HEK293 (cell line): ENCODE results near the gene HOXC10.

ENCODE experiments used
- CTCF ChIA-PET: fragments of 350-600 bp; formaldehyde crosslinking; extraction: SDS; loops from one replicate; lab custom pipeline; 2021; ENCODE audit warnings: antibody characterized with exemption; lab: Yijun Ruan, JAX
- POLR2A ChIA-PET: fragments of 300-600 bp; formaldehyde crosslinking; extraction: SDS; loops from one replicate; lab custom pipeline; 2020; ENCODE audit warnings: antibody characterized with exemption, inconsistent platforms; lab: Yijun Ruan, JAX
- H3K27ac ChIP-seq: fragments of 200-500 bp; sonication (Bioruptor generic); 2 replicates; pipeline ENCODE4 v1.5.1; 2014; ENCODE audit warnings: low read depth, low read length, control low read depth, inconsistent platforms; ENCODE audit errors: extremely low read depth
- H3K36me3 ChIP-seq, 2 experiments: fragments of 200-500 bp in 1 of 2; sonication (Bioruptor generic) in 1 of 2; 1 replicate in 1 of 2; 2 replicates in 1 of 2; pipeline ENCODE4 v1.5.1; 2014 to 2017; ENCODE audit warnings: inconsistent platforms in 2 of 2, low read length in 2 of 2; ENCODE audit not compliant: control insufficient read depth in 2 of 2, insufficient read depth in 1 of 2
- H3K4me1 ChIP-seq: fragments of 200-500 bp; sonication (Bioruptor generic); 2 replicates; pipeline ENCODE4 v1.5.1; 2014; ENCODE audit warnings: mild to moderate bottlenecking, low read length, inconsistent platforms; ENCODE audit not compliant: control insufficient read depth, insufficient read depth
- H3K4me3 ChIP-seq: 2 replicates; pipeline ENCODE4 v1.5.1; 2011; ENCODE audit warnings: low read depth, mild to moderate bottlenecking, control low read depth, low read length, moderate library complexity
- H3K9me3 ChIP-seq: fragments of 200-500 bp; sonication (Bioruptor generic); 2 replicates; pipeline ENCODE4 v1.5.1; 2014; ENCODE audit warnings: low read depth, low read length, inconsistent platforms; ENCODE audit not compliant: control insufficient read depth, insufficient read depth
- EGR2 ChIP-seq: fragments of 450-650 bp; formaldehyde crosslinking; IDR thresholded peaks from 2 replicates; pipeline ENCODE4 v1.5.1; 2016; ENCODE audit warnings: low read depth, missing biosample characterization, missing genetic modification characterization
- KLF10 ChIP-seq: fragments of 450-650 bp; IDR thresholded peaks from 2 replicates; pipeline ENCODE4 v1.5.1; 2018; ENCODE audit warnings: missing biosample characterization, mild to moderate bottlenecking, missing genetic modification characterization
- OSR2 ChIP-seq: fragments of 450-650 bp; formaldehyde crosslinking; IDR thresholded peaks from 2 replicates; pipeline ENCODE4 v1.5.1; 2016; ENCODE audit warnings: missing biosample characterization, missing genetic modification characterization
- PATZ1 ChIP-seq: fragments of 450-650 bp; formaldehyde crosslinking; IDR thresholded peaks from 2 replicates; pipeline ENCODE4 v1.5.1; 2016; ENCODE audit warnings: missing biosample characterization, missing genetic modification characterization
- SP2 ChIP-seq: fragments of 450-650 bp; formaldehyde crosslinking; IDR thresholded peaks from 2 replicates; pipeline ENCODE4 v1.5.1; 2016; ENCODE audit warnings: missing biosample characterization, missing genetic modification characterization
- ZBTB11 ChIP-seq: fragments of 450-650 bp; formaldehyde crosslinking; conservative IDR thresholded peaks from 2 replicates; pipeline ENCODE4 v1.5.1; 2016; ENCODE audit warnings: low read depth, missing biosample characterization, missing genetic modification characterization
- ZBTB48 ChIP-seq: fragments of 450-650 bp; formaldehyde crosslinking; IDR thresholded peaks from 2 replicates; pipeline ENCODE4 v1.5.1; 2016; ENCODE audit warnings: missing biosample characterization, missing genetic modification characterization
- ZNF148 ChIP-seq: fragments of 450-650 bp; formaldehyde crosslinking; IDR thresholded peaks from 2 replicates; pipeline ENCODE4 v1.5.0; 2017; ENCODE audit warnings: missing biosample characterization, missing genetic modification characterization, borderline replicate concordance
- ZNF174 ChIP-seq: fragments of 450-650 bp; formaldehyde crosslinking; IDR thresholded peaks from 2 replicates; pipeline ENCODE4 v1.5.0; 2017; ENCODE audit warnings: missing biosample characterization, mild to moderate bottlenecking, missing genetic modification characterization
- ZNF19 ChIP-seq: fragments of 450-650 bp; formaldehyde crosslinking; IDR thresholded peaks from 2 replicates; pipeline ENCODE4; 2016; ENCODE audit warnings: missing biosample characterization, missing genetic modification characterization, low read depth
- ZNF214 ChIP-seq: fragments of 450-650 bp; formaldehyde crosslinking; IDR thresholded peaks from 2 replicates; pipeline ENCODE4 v1.5.1; 2017; ENCODE audit warnings: missing biosample characterization, mild to moderate bottlenecking, missing genetic modification characterization, borderline replicate concordance
- ZNF223 ChIP-seq: fragments of 450-650 bp; formaldehyde crosslinking; IDR thresholded peaks from 2 replicates; pipeline ENCODE4 v1.5.1; 2016; ENCODE audit warnings: missing biosample characterization, missing genetic modification characterization
- ZNF404 ChIP-seq: fragments of 450-650 bp; formaldehyde crosslinking; IDR thresholded peaks from 2 replicates; pipeline ENCODE4 v1.5.1; 2017; ENCODE audit warnings: missing biosample characterization, missing genetic modification characterization
- ZNF510 ChIP-seq: fragments of 450-650 bp; formaldehyde crosslinking; IDR thresholded peaks from 2 replicates; pipeline ENCODE4 v1.5.1; 2018; ENCODE audit warnings: mild to moderate bottlenecking, missing genetic modification characterization, missing biosample characterization; ENCODE audit not compliant: insufficient replicate concordance
- ZNF518A ChIP-seq: fragments of 450-650 bp; formaldehyde crosslinking; conservative IDR thresholded peaks from 2 replicates; pipeline ENCODE4 v1.5.1; 2016; ENCODE audit warnings: low read depth, missing biosample characterization, missing genetic modification characterization
- ZNF629 ChIP-seq: fragments of 450-650 bp; formaldehyde crosslinking; IDR thresholded peaks from 2 replicates; pipeline ENCODE4 v1.5.1; 2017; ENCODE audit warnings: missing biosample characterization, missing genetic modification characterization

The HOXC10 gene

GRCh38 chr12:54024581-54025305, 39.8 kb downstream of the HOXC10 start:
- H3K36me3 ChIP-seq = peaks cover under 1 to 4% of the 10 kb centered on the region in 2 experiments; a peak in 2 of 3 replicates
- TF ChIP-seq ZNF214 (tag by site-specific recombination) (no peak), SP2 (tag by site-specific recombination) (no peak), ZNF19 (tag by site-specific recombination) (no peak), KLF10 (tag by site-specific recombination) (no peak), ZNF629 (tag by site-specific recombination) (no peak), ZNF510 (tag by site-specific recombination) (no peak), ZNF174 (tag by site-specific recombination) (no peak), ZNF404 (tag by site-specific recombination) (no peak), OSR2 (no peak), EGR2 (0 out of 2 replicates have a peak, but pooled peaks have one; percentile 16), ZNF518A (tag by site-specific recombination) (no peak), ZNF148 (tag by site-specific recombination) (no peak), ZNF223 (peak; percentile 68; the same call in 1 of the 2 replicates)
- ChIA-PET CTCF (interaction anchor here (0.6 to 2.4 kb wide), 12 partner anchors 16 to 196 kb away, joined by 3 to 10 read pairs (median 4); partner anchors contain the start of genes HOXC10 and HOXC8), POLR2A (interaction anchor here (1.1 to 4.5 kb wide), 2 partner anchors 8 to 110 kb away, joined by 3 to 26 read pairs; no protein-coding TSS in a partner anchor)
- H3K27ac ChIP-seq = no peak overlapping the region
- H3K4me1 ChIP-seq = peaks cover 76% of the 10 kb centered on the region
- no peaks in the 10 kb centered on the region for H3K9me3 ChIP-seq
- no peak overlapping the region for H3K4me3 ChIP-seq

- H3K36me3 ChIP-seq = peaks cover 4 to 7% of the 10 kb centered on the region in 2 experiments; a peak in 2 of 3 replicates
- H3K4me3 ChIP-seq = no peak overlapping the region
- no peaks in the 10 kb centered on the region for H3K9me3 ChIP-seq
- H3K4me1 ChIP-seq = peaks cover 67% of the 10 kb centered on the region
- peak overlapping the region; percentile 28; the same call in 1 of the 2 replicates for H3K27ac ChIP-seq
- POLR2A ChIA-PET = interaction anchor here (1.1 to 4.5 kb wide), 2 partner anchors 9 to 109 kb away, joined by 3 to 26 read pairs; no protein-coding TSS in a partner anchor
- CTCF ChIA-PET = interaction anchor here (0.6 to 4.5 kb wide), 8 partner anchors 17 to 190 kb away, joined by 3 to 21 read pairs (median 8); partner anchors contain the start of gene HOXC8
- TF ChIP-seq ZBTB48 (peak; percentile 64; the same call in 1 of the 2 replicates), PATZ1 (peak; percentile 63; the same call in 1 of the 2 replicates), ZBTB11 (tag by site-specific recombination) (peak; percentile 48; the same call in 1 of the 2 replicates)
These were observed 40.8 kb downstream of the HOXC10 start for GRCh38 chr12:54025499-54026405.
